Stomach smooth muscle (tissue), 2 donors: ENCODE data around the gene PDC.

Source experiments
- H3K27ac ChIP-seq: one replicate; pipeline ENCODE4 v1.7.0; 2013; ENCODE audit warnings: mild to moderate bottlenecking, low read length, inconsistent platforms
- H3K27me3 ChIP-seq, 2 donors: one replicate each; pipeline ENCODE4 v1.7.0; 2013; ENCODE audit warnings: low read length in 2 of 2; ENCODE audit not compliant: insufficient read depth in 2 of 2, control insufficient read depth in 1 of 2
- H3K36me3 ChIP-seq, 2 donors: one replicate each; pipeline ENCODE4 v1.7.0; 2013; ENCODE audit warnings: low read length in 2 of 2; ENCODE audit not compliant: control insufficient read depth in 2 of 2, insufficient read depth in 2 of 2
- H3K4me1 ChIP-seq: one replicate; pipeline ENCODE4 v1.7.0; 2013; ENCODE audit warnings: low read length; ENCODE audit not compliant: control insufficient read depth, insufficient read depth
- H3K4me3 ChIP-seq, 2 donors: one replicate each; pipeline ENCODE4 v1.7.0; 2013; ENCODE audit warnings: low read length in 2 of 2
- H3K9ac ChIP-seq, 2 donors: one replicate each; pipeline ENCODE4 v1.7.0; 2013; ENCODE audit warnings: low read length in 2 of 2, mild to moderate bottlenecking in 1 of 2
- H3K9me3 ChIP-seq, 2 donors: one replicate each; pipeline ENCODE4 v1.7.0; 2013; ENCODE audit warnings: low read length in 2 of 2; ENCODE audit not compliant: control insufficient read depth in 2 of 2
- donor health status: healthy.
- donor health status: Pancreatic carcinoma.

Gene PDC

GRCh38 chr1:186492531-186493291 is 31.8 kb upstream of the PDC start:
- Histone ChIP-seq H3K9me3 (no peaks in the 10 kb centered on the region), H3K9ac (no peak overlapping the region), H3K36me3 (no peaks in the 10 kb centered on the region), H3K4me3 (no peak overlapping the region), H3K27me3 (no peaks in the 10 kb centered on the region), H3K27ac (no peak overlapping the region), H3K4me1 (no peaks in the 10 kb centered on the region)

GRCh38 chr1:186491336-186491735 is 30.4 kb upstream of the PDC start:
- Histone ChIP-seq H3K9ac (no peak overlapping the region), H3K4me1 (no peaks in the 10 kb centered on the region)

GRCh38 chr1:186487163-186487562 is 26.2 kb upstream of the PDC start:
- Histone ChIP-seq H3K4me3 (no peak overlapping the region), H3K27ac (no peak overlapping the region), H3K9me3 (no peaks in the 10 kb centered on the region), H3K9ac (no peak overlapping the region), H3K36me3 (no peaks in the 10 kb centered on the region), H3K27me3 (no peaks in the 10 kb centered on the region), H3K4me1 (no peaks in the 10 kb centered on the region)

More at GRCh38 chr1:186491336-186491735, 30.4 kb upstream of the PDC start:
- no peaks in the 10 kb centered on the region for H3K36me3 ChIP-seq
- no peaks in the 10 kb centered on the region for H3K27me3 ChIP-seq
- no peaks in the 10 kb centered on the region for H3K9me3 ChIP-seq
- no peak overlapping the region for H3K27ac ChIP-seq
- H3K4me3 ChIP-seq = no peak overlapping the region

GRCh38 chr1:186486061-186486460 is 25.1 kb upstream of the PDC start:
- H3K4me3 ChIP-seq = no peak overlapping the region
- H3K9me3 ChIP-seq = no peaks in the 10 kb centered on the region
- H3K4me1 ChIP-seq = no peaks in the 10 kb centered on the region
- no peak overlapping the region for H3K27ac ChIP-seq
- H3K27me3 ChIP-seq = no peaks in the 10 kb centered on the region
- no peaks in the 10 kb centered on the region for H3K36me3 ChIP-seq
- H3K9ac ChIP-seq = no peak overlapping the region

- H3K36me3 ChIP-seq = no peaks in the 10 kb centered on the region
- H3K4me3 ChIP-seq = no peak overlapping the region
- no peaks in the 10 kb centered on the region for H3K4me1 ChIP-seq
- no peak overlapping the region for H3K9ac ChIP-seq
- H3K27me3 ChIP-seq = no peaks in the 10 kb centered on the region
- H3K9me3 ChIP-seq = no peaks in the 10 kb centered on the region
- no peak overlapping the region for H3K27ac ChIP-seq
Observed at GRCh38 chr1:186483561-186483960, 22.6 kb upstream of the PDC start.

DNA sequence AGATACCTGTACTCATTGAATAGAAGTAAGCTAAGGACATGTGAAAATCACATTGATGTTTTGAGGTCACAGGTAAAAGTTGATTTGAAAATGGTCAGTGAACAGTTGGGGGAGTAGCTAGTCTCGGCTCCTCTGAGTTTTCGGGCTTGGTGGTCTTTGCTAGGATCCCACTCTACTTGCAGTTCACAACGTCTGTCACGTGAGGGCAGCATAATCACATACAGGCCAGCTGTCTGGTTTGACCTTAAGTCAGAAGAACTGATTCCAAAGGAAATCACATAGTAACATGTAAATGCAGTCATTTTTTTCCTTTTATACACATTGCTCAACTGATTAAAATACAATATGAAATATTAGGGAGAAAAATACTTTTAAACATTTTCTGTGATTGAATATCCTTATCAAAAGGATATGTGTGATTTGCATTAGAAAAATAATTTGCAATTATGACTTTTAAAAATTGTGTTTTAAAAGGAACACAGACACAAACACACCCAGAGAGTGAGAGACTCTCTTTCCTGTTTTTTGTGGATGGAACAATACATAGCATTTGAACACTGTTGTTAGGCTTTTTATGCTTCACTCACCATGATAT is 21.8 kb upstream of the PDC start:
- no peak overlapping the region for H3K27ac ChIP-seq
- no peak overlapping the region for H3K9ac ChIP-seq
- no peak overlapping the region for H3K4me3 ChIP-seq
- no peaks in the 10 kb centered on the region for H3K9me3 ChIP-seq
- no peaks in the 10 kb centered on the region for H3K27me3 ChIP-seq
- H3K36me3 ChIP-seq = no peaks in the 10 kb centered on the region
- no peaks in the 10 kb centered on the region for H3K4me1 ChIP-seq

DNA sequence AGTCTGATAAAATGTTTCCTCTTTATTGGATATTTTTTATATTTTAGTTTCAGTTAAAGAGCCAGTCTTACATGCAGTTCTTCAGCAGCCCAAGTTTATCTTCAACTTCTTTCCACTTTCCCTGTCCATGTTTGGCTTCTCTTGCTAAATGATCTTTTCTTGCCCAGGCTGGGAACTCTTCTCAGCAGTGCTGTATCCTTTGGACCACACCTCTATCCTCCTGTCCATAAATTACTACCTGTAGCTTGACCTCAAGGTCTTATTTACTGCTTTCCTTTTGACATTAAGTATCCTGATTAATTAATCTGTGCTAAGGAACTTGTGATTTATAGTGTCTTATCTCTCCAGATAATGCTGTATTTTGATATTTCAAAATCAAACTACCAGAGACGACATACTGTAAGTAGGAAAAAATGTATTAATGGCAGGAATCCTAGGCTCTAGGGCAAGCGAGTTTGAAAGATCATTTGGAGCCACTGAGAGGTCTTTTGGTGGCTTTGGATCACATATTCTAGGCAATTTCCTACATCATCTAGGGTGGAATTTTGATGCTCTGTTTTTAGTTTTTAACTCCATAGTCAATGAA is 20.5 kb upstream of the PDC start:
- H3K9ac ChIP-seq = no peak overlapping the region
- H3K4me1 ChIP-seq = no peaks in the 10 kb centered on the region
- H3K27ac ChIP-seq = no peak overlapping the region
- no peaks in the 10 kb centered on the region for H3K36me3 ChIP-seq
- H3K4me3 ChIP-seq = no peak overlapping the region
- no peaks in the 10 kb centered on the region for H3K9me3 ChIP-seq
- no peaks in the 10 kb centered on the region for H3K27me3 ChIP-seq

DNA sequence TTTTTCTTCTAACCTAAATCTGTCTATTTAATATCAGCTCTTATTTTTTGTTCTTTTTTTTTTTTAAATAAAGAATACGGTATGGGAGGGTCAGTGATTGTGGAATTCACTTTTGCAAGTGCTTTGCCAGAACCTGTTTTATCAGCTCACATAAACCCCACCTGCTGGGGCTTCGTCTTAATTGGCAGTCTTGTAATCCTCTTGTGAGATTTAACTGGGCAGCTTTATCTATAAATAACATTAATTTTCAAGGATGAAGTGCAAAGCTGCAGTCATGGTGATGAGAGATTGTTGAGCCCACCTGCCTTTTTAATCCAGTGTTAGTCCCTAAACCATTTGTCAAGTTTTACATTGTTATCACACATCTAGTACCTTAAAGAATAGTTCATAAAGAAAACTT is 18.2 kb upstream of the PDC start:
- H3K4me3 ChIP-seq = no peak overlapping the region
- H3K27me3 ChIP-seq = no peaks in the 10 kb centered on the region
- no peak overlapping the region for H3K27ac ChIP-seq
- no peaks in the 10 kb centered on the region for H3K4me1 ChIP-seq
- H3K9me3 ChIP-seq = no peaks in the 10 kb centered on the region
- no peaks in the 10 kb centered on the region for H3K36me3 ChIP-seq
- H3K9ac ChIP-seq = no peak overlapping the region

GRCh38 chr1:186476264-186477040 is 15.5 kb upstream of the PDC start:
- no peak overlapping the region for H3K9ac ChIP-seq
- no peaks in the 10 kb centered on the region for H3K9me3 ChIP-seq
- no peaks in the 10 kb centered on the region for H3K36me3 ChIP-seq
- H3K27me3 ChIP-seq = no peaks in the 10 kb centered on the region
- H3K4me1 ChIP-seq = no peaks in the 10 kb centered on the region
- no peak overlapping the region for H3K27ac ChIP-seq
- H3K4me3 ChIP-seq = no peak overlapping the region

- Histone ChIP-seq H3K36me3 (no peaks in the 10 kb centered on the region), H3K4me3 (no peak overlapping the region), H3K9me3 (no peaks in the 10 kb centered on the region), H3K27ac (no peak overlapping the region), H3K9ac (no peak overlapping the region), H3K4me1 (no peaks in the 10 kb centered on the region), H3K27me3 (no peaks in the 10 kb centered on the region)
Observed at GRCh38 chr1:186474208-186474607, 13.3 kb upstream of the PDC start.
